GM23338 (cell line): ENCODE results near the gene IFNL1. TPM values are rescaled to one million over a fixed set of nuclear protein-coding genes. Genes with fewer than 3 reads are reported as not detected.

Source experiments
- ATAC-seq: fragments of 200-7000 bp; cut with Tn5 transposase; 3 replicates; pipeline ENCODE4 v1.9.1; 2020
- DNase-seq: peaks from one replicate; pipeline ENCODE4 v3.0.0-alpha.2; 2015; ENCODE audit warnings: low spot score
- H2AFZ ChIP-seq: fragments of 200-600 bp; sonication (generic); 2 replicates; pipeline ENCODE4 v1.8.0; 2016; ENCODE audit warnings: antibody characterized with exemption, mild to moderate bottlenecking, moderate library complexity
- H3F3A ChIP-seq: fragments of 200-600 bp; sonication (generic); replicated peaks from 2 replicates; pipeline ENCODE4 v1.8.0; 2017; ENCODE audit warnings: antibody characterized with exemption, mixed run types, low read depth
- H3K27ac ChIP-seq: fragments of 200-600 bp; sonication (generic); 2 replicates; pipeline ENCODE4 v1.6.1; 2016; ENCODE audit warnings: low read depth
- H3K27me3 ChIP-seq: fragments of 200-600 bp; sonication (generic); 2 replicates; pipeline ENCODE4 v1.8.0; 2016; ENCODE audit warnings: mild to moderate bottlenecking, mixed run types, moderate library complexity; ENCODE audit not compliant: insufficient read depth
- H3K36me3 ChIP-seq: fragments of 200-600 bp; sonication (generic); 2 replicates; pipeline ENCODE4 v1.8.0; 2016; ENCODE audit warnings: mild to moderate bottlenecking; ENCODE audit not compliant: insufficient read depth
- H3K4me1 ChIP-seq: fragments of 200-600 bp; sonication (generic); 2 replicates; pipeline ENCODE4 v1.8.0; 2016; ENCODE audit warnings: mild to moderate bottlenecking, moderate library complexity; ENCODE audit not compliant: insufficient read depth
- H3K4me2 ChIP-seq: fragments of 200-600 bp; sonication (generic); 2 replicates; pipeline ENCODE4 v1.7.1; 2017; ENCODE audit warnings: mixed run types
- H3K4me3 ChIP-seq: fragments of 200-600 bp; sonication (generic); 2 replicates; pipeline ENCODE4 v1.6.1; 2016; ENCODE audit warnings: mixed run types
- H3K79me2 ChIP-seq: fragments of 200-600 bp; sonication (generic); replicated peaks from 2 replicates; pipeline ENCODE4 v1.8.0; 2017; ENCODE audit warnings: mild to moderate bottlenecking; ENCODE audit not compliant: insufficient read depth
- H3K9me2 ChIP-seq: fragments of 200-600 bp; sonication (generic); 2 replicates; pipeline ENCODE4 v1.8.0; 2017; ENCODE audit not compliant: insufficient read depth
- H4K20me1 ChIP-seq: fragments of 200-600 bp; sonication (generic); replicated peaks from 2 replicates; pipeline ENCODE4 v1.8.0; 2017; ENCODE audit warnings: mild to moderate bottlenecking; ENCODE audit not compliant: insufficient read depth
- H3K27ac Mint-ChIP-seq: 2 replicates; pipeline ENCODE4 v1.8.0; 2020; ENCODE audit warnings: inconsistent platforms, mild to moderate bottlenecking, moderate library complexity, mixed read lengths
- H3K27me3 Mint-ChIP-seq: 3 replicates; pipeline ENCODE4 v1.8.0; 2022; ENCODE audit warnings: low read depth, mild to moderate bottlenecking, moderate library complexity, mixed read lengths, inconsistent platforms; ENCODE audit not compliant: insufficient read depth, poor library complexity
- H3K36me3 Mint-ChIP-seq: 3 replicates; pipeline ENCODE4 v1.8.0; 2021; ENCODE audit warnings: low read depth, mild to moderate bottlenecking, inconsistent platforms, moderate library complexity, mixed read lengths
- H3K4me1 Mint-ChIP-seq: 3 replicates; pipeline ENCODE4 v1.8.0; 2020; ENCODE audit warnings: mild to moderate bottlenecking, inconsistent platforms, mixed read lengths
- H3K4me3 Mint-ChIP-seq: 3 replicates; pipeline ENCODE4 v1.8.0; 2021; ENCODE audit warnings: moderate library complexity, mild to moderate bottlenecking, inconsistent platforms, mixed read lengths
- H3K9me3 Mint-ChIP-seq: 3 replicates; pipeline ENCODE4 v1.8.0; 2020; ENCODE audit warnings: moderate library complexity, mild to moderate bottlenecking, inconsistent platforms, mixed read lengths
- CREB1 ChIP-seq: fragments of 250-450 bp; sonication (Bioruptor Pico); IDR thresholded peaks from 2 replicates; pipeline ENCODE4 v1.5.0; 2020; ENCODE audit warnings: low read depth, mild to moderate bottlenecking, moderate library complexity
- CTCF ChIP-seq, 2 experiments: fragments of 200-600 bp in 1 of 2; sonication (generic) in 1 of 2; conservative IDR thresholded peaks; 2 replicates each; pipeline versions ENCODE4 v1.5.1 to v1.6.1; 2016 to 2017; ENCODE audit warnings: antibody characterized with exemption in 2 of 2, low read depth in 2 of 2, mild to moderate bottlenecking in 2 of 2, moderate library complexity in 1 of 2
- EZH2phosphoT487 ChIP-seq: fragments of 200-600 bp; sonication (generic); IDR thresholded peaks from one replicate; pipeline ENCODE4 v1.8.1; 2018; ENCODE audit warnings: antibody characterized with exemption; ENCODE audit not compliant: unreplicated experiment
- JUNB ChIP-seq: IDR thresholded peaks from one replicate; pipeline ENCODE4 v1.6.1; 2016; ENCODE audit warnings: antibody characterized with exemption; ENCODE audit not compliant: unreplicated experiment
- NANOG ChIP-seq: IDR thresholded peaks from 2 replicates; pipeline ENCODE4 v1.6.1; 2016; ENCODE audit warnings: antibody characterized with exemption, borderline replicate concordance
- POLR2AphosphoS5 ChIP-seq: IDR thresholded peaks from 2 replicates; pipeline ENCODE4 v1.6.1; 2016; ENCODE audit warnings: antibody characterized with exemption, low read depth
- STAT1 ChIP-seq: IDR thresholded peaks from one replicate; pipeline ENCODE4 v1.6.1; 2016; ENCODE audit warnings: antibody characterized with exemption; ENCODE audit not compliant: unreplicated experiment
- ZNF114 ChIP-seq: fragments of 250-450 bp; sonication (Bioruptor Pico); IDR thresholded peaks from 2 replicates; pipeline ENCODE4 v1.5.0; 2020; ENCODE audit warnings: mild to moderate bottlenecking, moderate library complexity
- ZNF331 ChIP-seq: fragments of 250-450 bp; sonication (Bioruptor Pico); IDR thresholded peaks from 2 replicates; pipeline ENCODE4 v1.5.0; 2020; ENCODE audit warnings: low read depth, mild to moderate bottlenecking, moderate library complexity
- polyA plus RNA-seq: library from polyadenylated mRNA; unstranded; fragments of >200 nt; fragmentation: Nextera tagmentation; extraction: Ambion mirVana; gene quantifications from 2 replicates; pipeline ENCODE4 v1.2.1, GENCODE V29; 2016
- total RNA-seq: library from RNA; depleted of rRNA; stranded (reverse); fragments of >200 nt; shearing (Covaris generic); gene quantifications from 2 replicates; pipeline ENCODE4 v1.2.3, GENCODE V29; 2014
- TF ChIP-seq, protein P1 (sequence below): fragments of 250-450 bp; sonication (Bioruptor Pico); IDR thresholded peaks from 2 replicates; pipeline ENCODE4 v1.5.0; 2020; ENCODE audit warnings: mild to moderate bottlenecking, moderate library complexity
- TF ChIP-seq, protein P2 (sequence below): IDR thresholded peaks from 2 replicates; pipeline ENCODE4 v1.6.1; 2016; ENCODE audit warnings: antibody characterized with exemption

IFNL1 gene
- total and polyA plus RNA-seq, 2 experiments from 2014 or later: not detected

GRCh38 chr19:39325778-39326665, 29.8 kb downstream of the IFNL1 start:
- Mint-ChIP-seq H3K4me1 (peaks cover 17% of the 10 kb centered on the region), H3K9me3 (peaks cover 4% of the 10 kb centered on the region; the same call in 1 of the 3 replicates), H3K27me3 (peaks cover 30% of the 10 kb centered on the region), H3K4me3 (no peak overlapping the region; the same call in 2 of the 3 replicates), H3K36me3 (no peaks in the 10 kb centered on the region), H3K27ac (no peak overlapping the region)
- Histone ChIP-seq H3K4me3 (no peak overlapping the region), H3F3A (0 out of 2 replicates have a peak, but pooled peaks cover 2% of the 10 kb centered on the region), H3K36me3 (no peaks in the 10 kb centered on the region), H3K79me2 (no peaks in the 10 kb centered on the region), H3K27me3 (0 out of 2 replicates have a peak, but pooled peaks cover 4% of the 10 kb centered on the region), H4K20me1 (no peaks in the 10 kb centered on the region), H3K27ac (no peak overlapping the region), H3K4me1 (peaks cover 11% of the 10 kb centered on the region), H3K9me2 (no peaks in the 10 kb centered on the region), H3K4me2 (no peak overlapping the region), H2AFZ (no peak overlapping the region)
- DNase-seq (peak; percentile 76), ATAC-seq (peak; percentile 56)
- TF ChIP-seq NANOG (no peak), EZH2phosphoT487 (no peak), ZNF114 (CRISPR knock-in tag) (no peak)

DNA sequence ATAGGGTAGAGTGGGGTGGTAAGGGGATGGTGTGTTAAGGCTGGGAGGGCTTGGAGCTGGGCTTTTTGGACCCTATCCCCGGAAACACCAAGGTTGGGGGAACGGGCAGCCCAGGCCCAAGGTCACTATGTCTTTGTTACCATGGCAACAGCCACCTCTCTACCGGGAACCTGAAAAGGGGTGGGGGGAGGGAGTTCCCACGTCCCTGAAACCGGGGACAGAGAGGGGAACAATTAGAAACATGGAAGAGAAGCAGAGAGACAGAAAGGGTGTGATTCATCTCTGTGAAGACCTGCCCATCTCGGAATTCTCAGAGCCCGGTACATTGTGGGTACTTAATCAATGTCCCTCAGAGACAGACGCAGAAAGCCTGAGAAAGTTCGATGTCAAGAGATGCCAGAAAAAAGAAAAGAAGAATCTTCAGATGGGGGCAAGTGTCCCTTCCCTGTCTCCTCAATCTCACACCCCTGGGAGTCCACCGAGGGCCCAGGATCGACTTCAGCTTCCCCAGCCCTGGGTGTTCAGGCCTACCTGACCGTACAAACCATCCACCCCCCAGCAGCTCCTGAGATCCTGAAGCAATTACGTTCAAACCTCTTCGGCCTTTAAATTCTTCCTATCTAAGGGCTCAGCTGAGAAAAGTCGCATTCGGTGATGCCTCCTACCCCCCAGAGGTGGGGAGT, 31.3 kb downstream of the IFNL1 start:
- peaks cover 11% of the 10 kb centered on the region for H3K4me1 ChIP-seq
- no peaks in the 10 kb centered on the region for H3F3A ChIP-seq
- H3K36me3 Mint-ChIP-seq: no peaks in the 10 kb centered on the region
- peaks cover 13% of the 10 kb centered on the region for H3K4me1 Mint-ChIP-seq
- H3K4me2 ChIP-seq: peak overlapping the region; percentile 66
- no peak overlapping the region for H3K27ac Mint-ChIP-seq
- ATAC-seq: no peak
- no peaks in the 10 kb centered on the region for H4K20me1 ChIP-seq
- H3K4me3 Mint-ChIP-seq: peak overlapping the region; percentile 43; the same call in 2 of the 3 replicates
- H3K9me2 ChIP-seq: no peaks in the 10 kb centered on the region
- peak; percentile 56 for DNase-seq
- H3K27me3 Mint-ChIP-seq: peaks cover 20% of the 10 kb centered on the region
- H3K4me3 ChIP-seq: peak overlapping the region; percentile 31; the same call in 1 of the 2 replicates
- peak overlapping the region; percentile 97 for H2AFZ ChIP-seq
- H3K9me3 Mint-ChIP-seq: no peaks in the 10 kb centered on the region; the same call in 2 of the 3 replicates
- H3K36me3 ChIP-seq: no peaks in the 10 kb centered on the region
- no peaks in the 10 kb centered on the region for H3K27me3 ChIP-seq
- H3K27ac ChIP-seq: no peak overlapping the region
- H3K79me2 ChIP-seq: no peaks in the 10 kb centered on the region
- TF ChIP-seq ZNF331 (CRISPR knock-in tag): no peak
- TF ChIP-seq, protein P1, sequence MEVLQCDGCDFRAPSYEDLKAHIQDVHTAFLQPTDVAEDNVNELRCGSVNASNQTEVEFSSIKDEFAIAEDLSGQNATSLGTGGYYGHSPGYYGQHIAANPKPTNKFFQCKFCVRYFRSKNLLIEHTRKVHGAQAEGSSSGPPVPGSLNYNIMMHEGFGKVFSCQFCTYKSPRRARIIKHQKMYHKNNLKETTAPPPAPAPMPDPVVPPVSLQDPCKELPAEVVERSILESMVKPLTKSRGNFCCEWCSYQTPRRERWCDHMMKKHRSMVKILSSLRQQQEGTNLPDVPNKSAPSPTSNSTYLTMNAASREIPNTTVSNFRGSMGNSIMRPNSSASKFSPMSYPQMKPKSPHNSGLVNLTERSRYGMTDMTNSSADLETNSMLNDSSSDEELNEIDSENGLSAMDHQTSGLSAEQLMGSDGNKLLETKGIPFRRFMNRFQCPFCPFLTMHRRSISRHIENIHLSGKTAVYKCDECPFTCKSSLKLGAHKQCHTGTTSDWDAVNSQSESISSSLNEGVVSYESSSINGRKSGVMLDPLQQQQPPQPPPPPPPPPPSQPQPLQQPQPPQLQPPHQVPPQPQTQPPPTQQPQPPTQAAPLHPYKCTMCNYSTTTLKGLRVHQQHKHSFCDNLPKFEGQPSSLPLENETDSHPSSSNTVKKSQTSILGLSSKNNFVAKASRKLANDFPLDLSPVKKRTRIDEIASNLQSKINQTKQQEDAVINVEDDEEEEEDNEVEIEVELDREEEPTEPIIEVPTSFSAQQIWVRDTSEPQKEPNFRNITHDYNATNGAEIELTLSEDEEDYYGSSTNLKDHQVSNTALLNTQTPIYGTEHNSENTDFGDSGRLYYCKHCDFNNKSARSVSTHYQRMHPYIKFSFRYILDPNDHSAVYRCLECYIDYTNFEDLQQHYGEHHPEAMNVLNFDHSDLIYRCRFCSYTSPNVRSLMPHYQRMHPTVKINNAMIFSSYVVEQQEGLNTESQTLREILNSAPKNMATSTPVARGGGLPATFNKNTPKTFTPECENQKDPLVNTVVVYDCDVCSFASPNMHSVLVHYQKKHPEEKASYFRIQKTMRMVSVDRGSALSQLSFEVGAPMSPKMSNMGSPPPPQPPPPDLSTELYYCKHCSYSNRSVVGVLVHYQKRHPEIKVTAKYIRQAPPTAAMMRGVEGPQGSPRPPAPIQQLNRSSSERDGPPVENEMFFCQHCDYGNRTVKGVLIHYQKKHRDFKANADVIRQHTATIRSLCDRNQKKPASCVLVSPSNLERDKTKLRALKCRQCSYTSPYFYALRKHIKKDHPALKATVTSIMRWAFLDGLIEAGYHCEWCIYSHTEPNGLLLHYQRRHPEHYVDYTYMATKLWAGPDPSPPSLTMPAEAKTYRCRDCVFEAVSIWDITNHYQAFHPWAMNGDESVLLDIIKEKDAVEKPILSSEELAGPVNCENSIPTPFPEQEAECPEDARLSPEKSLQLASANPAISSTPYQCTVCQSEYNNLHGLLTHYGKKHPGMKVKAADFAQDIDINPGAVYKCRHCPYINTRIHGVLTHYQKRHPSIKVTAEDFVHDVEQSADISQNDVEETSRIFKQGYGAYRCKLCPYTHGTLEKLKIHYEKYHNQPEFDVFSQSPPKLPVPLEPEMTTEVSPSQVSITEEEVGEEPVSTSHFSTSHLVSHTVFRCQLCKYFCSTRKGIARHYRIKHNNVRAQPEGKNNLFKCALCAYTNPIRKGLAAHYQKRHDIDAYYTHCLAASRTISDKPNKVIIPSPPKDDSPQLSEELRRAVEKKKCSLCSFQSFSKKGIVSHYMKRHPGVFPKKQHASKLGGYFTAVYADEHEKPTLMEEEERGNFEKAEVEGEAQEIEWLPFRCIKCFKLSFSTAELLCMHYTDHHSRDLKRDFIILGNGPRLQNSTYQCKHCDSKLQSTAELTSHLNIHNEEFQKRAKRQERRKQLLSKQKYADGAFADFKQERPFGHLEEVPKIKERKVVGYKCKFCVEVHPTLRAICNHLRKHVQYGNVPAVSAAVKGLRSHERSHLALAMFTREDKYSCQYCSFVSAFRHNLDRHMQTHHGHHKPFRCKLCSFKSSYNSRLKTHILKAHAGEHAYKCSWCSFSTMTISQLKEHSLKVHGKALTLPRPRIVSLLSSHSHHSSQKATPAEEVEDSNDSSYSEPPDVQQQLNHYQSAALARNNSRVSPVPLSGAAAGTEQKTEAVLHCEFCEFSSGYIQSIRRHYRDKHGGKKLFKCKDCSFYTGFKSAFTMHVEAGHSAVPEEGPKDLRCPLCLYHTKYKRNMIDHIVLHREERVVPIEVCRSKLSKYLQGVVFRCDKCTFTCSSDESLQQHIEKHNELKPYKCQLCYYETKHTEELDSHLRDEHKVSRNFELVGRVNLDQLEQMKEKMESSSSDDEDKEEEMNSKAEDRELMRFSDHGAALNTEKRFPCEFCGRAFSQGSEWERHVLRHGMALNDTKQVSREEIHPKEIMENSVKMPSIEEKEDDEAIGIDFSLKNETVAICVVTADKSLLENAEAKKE (CRISPR knock-in tag): no peak
- TF ChIP-seq, protein P2, sequence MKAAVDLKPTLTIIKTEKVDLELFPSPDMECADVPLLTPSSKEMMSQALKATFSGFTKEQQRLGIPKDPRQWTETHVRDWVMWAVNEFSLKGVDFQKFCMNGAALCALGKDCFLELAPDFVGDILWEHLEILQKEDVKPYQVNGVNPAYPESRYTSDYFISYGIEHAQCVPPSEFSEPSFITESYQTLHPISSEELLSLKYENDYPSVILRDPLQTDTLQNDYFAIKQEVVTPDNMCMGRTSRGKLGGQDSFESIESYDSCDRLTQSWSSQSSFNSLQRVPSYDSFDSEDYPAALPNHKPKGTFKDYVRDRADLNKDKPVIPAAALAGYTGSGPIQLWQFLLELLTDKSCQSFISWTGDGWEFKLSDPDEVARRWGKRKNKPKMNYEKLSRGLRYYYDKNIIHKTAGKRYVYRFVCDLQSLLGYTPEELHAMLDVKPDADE: no peak
- TF ChIP-seq NANOG: no peak
- no peak for TF ChIP-seq POLR2AphosphoS5
- TF ChIP-seq JUNB: no peak
- no peak for TF ChIP-seq CTCF (conservative IDR thresholded peaks at IDR 0.05; ENCODE audit: low read depth in 2 of 2)
- no peak for TF ChIP-seq EZH2phosphoT487
- TF ChIP-seq STAT1: no peak
- no peak for TF ChIP-seq CREB1
